ENCODE measurements around the gene MRI1.
A peak's percentile ranks its signal among the peaks of the same experiment; 100 is the strongest.

MRI1 gene

DNA sequence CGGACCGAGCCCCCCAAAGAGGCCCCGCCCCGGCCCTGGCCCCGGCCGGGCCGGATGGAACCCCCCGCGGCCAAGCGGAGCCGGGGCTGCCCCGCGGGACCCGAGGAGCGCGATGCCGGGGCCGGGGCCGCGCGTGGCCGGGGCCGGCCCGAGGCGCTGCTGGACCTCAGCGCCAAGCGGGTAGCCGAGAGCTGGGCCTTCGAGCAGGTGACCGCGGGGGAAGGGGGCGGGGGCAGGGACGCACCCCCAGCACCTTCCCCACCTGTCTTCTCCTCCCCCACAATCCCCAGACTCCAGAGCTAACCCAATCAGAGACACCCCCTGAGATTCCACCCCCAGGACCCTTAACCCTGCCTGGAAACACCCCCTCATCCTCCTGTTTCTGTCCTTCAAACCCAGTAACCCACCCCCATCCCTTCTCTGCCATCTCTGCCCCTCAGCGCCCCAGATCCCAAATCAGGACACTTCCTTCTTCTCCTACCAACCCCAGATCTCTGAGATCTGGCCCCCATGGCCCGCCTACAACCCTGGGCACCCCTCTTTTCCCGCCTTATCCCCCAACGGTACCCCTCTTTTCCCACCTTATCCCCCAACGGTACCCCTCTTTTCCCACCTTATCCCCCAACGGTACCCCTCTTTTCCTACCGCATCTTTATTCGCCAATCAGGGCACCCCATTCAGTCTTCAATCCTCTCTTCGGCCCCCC is 31.4 kb downstream of the MRI1 start:
- TF ChIP-seq, protein P1, sequence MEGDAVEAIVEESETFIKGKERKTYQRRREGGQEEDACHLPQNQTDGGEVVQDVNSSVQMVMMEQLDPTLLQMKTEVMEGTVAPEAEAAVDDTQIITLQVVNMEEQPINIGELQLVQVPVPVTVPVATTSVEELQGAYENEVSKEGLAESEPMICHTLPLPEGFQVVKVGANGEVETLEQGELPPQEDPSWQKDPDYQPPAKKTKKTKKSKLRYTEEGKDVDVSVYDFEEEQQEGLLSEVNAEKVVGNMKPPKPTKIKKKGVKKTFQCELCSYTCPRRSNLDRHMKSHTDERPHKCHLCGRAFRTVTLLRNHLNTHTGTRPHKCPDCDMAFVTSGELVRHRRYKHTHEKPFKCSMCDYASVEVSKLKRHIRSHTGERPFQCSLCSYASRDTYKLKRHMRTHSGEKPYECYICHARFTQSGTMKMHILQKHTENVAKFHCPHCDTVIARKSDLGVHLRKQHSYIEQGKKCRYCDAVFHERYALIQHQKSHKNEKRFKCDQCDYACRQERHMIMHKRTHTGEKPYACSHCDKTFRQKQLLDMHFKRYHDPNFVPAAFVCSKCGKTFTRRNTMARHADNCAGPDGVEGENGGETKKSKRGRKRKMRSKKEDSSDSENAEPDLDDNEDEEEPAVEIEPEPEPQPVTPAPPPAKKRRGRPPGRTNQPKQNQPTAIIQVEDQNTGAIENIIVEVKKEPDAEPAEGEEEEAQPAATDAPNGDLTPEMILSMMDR (IDR thresholded peaks at IDR 0.05; ENCODE audit: borderline replicate concordance, control extremely low read depth, extremely low read depth, insufficient read depth, missing control alignments): no peak
- in situ Hi-C loops (cut with MboI; ENCODE audit: low sequenced_read_pairs, unreplicated experiment): no loop called here
- DNase-seq (ENCODE audit: low spot score): peak; percentile 74

DNA sequence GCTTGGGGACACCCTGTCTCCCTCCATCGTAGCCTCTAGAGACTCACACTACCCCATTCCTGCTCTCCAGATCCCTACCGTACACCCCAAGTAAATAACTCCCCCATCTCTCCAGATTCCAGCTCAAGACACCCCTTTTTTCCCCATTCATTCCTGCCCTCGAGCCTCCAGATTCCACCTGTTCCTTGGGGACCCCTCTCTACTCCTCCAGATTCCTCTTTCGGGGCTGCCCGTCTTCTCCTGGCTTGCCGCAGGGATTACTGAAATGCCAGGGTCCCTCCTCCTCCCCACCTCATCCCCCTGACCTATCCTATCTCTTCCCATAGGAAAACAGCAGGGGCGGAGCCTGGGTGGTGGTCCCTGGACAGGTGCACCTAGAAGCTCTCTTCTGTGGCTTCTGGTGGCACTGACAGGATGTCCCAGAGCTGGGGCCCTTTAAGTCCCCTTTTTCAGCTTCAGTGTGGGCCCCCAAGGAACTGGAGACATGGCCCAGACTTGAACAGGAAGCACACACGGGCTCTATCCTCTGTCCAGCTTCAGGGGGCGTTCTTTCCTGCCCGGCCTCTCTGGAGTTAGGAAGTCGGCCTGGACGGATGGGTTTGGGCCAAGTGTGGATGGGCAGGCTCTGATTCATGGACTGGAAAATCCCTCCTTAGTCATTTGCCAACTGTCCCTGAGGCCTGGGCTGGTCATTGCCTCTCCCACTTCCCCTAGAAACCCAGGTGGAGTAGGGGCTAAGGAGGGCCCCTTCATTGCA is 32.2 kb downstream of the MRI1 start:
- TF ChIP-seq, protein P1 (IDR thresholded peaks at IDR 0.05; ENCODE audit: borderline replicate concordance, control extremely low read depth, extremely low read depth, insufficient read depth, missing control alignments): no peak
- in situ Hi-C loops (cut with MboI; ENCODE audit: low sequenced_read_pairs, unreplicated experiment): no loop called here
- DNase-seq (ENCODE audit: low spot score): peak; percentile 68

DNA sequence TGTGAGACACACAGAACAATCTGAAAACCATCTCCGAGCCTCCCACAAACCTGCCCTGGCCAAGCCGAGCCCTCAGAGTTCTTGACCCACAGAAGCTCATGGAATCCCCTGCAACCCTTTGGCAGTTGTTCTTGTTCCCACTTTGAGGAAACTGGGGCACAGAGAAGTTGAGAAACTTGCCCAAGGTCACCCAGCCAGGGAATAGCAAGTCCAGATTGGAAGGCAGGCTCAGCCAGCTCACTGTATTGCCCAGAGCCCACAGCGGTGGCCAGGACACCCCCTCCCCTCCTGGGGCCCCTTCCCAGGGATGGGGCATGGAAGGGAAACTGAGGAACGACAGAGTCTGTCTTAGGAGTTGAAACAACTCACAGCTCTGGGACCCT is 32.7 kb downstream of the MRI1 start:
- DNase-seq (ENCODE audit: low spot score): no peak
- TF ChIP-seq, protein P1 (IDR thresholded peaks at IDR 0.05; ENCODE audit: borderline replicate concordance, control extremely low read depth, extremely low read depth, insufficient read depth, missing control alignments): no peak

DNA sequence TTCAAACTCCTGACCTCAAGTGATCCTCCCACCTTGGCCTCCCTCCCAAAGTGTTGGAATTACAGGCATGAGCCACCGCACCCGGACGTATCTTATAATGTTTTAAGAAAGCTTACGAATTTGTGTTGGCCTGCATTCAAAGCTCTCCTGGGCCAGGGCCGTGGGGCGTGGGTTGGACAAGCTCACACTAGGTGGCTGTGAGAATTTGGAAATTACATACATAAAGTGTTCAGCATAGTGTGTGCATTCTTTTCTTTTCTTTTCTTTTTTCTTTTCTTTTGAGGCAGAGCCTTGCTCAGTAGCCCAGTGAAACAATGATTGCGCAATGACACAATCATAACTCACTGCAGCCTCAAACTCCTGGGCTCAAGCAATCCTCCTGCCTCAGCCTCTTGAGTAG is 33.5 kb downstream of the MRI1 start:
- in situ Hi-C loops (cut with MboI; ENCODE audit: low sequenced_read_pairs, unreplicated experiment): no loop called here
- TF ChIP-seq, protein P1 (IDR thresholded peaks at IDR 0.05; ENCODE audit: borderline replicate concordance, control extremely low read depth, extremely low read depth, insufficient read depth, missing control alignments): no peak
- DNase-seq (ENCODE audit: low spot score): no peak

More for the DNA sequence above, 32.7 kb downstream of the MRI1 start:
- in situ Hi-C loops (cut with MboI; ENCODE audit: low sequenced_read_pairs, unreplicated experiment): no loop called here

DNA sequence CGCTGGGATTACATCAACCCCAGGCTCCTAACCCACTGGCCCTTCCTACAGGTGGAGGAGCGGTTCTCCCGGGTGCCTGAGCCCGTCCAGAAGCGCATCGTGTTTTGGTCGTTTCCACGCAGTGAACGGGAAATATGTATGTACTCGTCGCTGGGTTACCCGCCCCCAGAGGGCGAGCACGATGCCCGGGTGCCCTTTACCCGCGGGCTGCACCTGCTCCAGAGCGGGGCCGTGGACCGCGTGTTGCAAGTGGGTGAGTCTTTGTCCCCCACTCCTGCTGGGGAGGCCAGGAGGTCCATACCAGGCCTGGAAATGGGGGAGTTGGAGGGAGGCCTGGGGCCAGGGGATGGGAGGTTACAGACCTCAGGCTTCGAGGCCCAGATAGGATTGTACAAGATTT is 35.3 kb downstream of the MRI1 start:
- TF ChIP-seq, protein P1 (IDR thresholded peaks at IDR 0.05; ENCODE audit: borderline replicate concordance, control extremely low read depth, extremely low read depth, insufficient read depth, missing control alignments): no peak
- DNase-seq (ENCODE audit: low spot score): no peak
- in situ Hi-C loops (cut with MboI; ENCODE audit: low sequenced_read_pairs, unreplicated experiment): no loop called here

DNA sequence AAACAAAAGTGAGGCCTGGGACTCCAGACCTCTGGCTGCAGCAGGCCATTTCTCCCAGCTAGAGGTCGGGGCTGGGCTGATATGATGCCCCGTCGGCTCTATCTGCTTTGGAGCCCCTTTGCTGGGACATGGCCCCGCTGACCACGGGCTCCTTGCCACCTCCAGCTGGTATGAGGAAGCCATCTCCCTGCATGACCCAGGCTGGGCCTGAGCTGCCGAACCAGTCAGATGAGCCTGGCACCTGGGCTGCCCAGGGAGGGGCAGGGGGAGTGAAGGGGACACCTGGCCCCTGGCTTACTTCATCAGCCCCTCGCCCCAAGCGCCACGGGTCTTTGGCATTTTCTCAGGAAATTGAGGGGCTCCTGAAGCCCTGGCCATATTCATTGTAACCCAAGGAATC is 38.7 kb downstream of the MRI1 start:
- in situ Hi-C loops (cut with MboI; ENCODE audit: low sequenced_read_pairs, unreplicated experiment): no loop called here
- TF ChIP-seq, protein P1 (IDR thresholded peaks at IDR 0.05; ENCODE audit: borderline replicate concordance, control extremely low read depth, extremely low read depth, insufficient read depth, missing control alignments): no peak
- DNase-seq (ENCODE audit: low spot score): peak; percentile 20
